HUDEP-2 (cell line): ENCODE data around the gene PIAS4.
A peak's percentile ranks its signal among the peaks of the same experiment; 100 is the strongest.
"Not testable (repeated sequence)": the region's sequence is repeated elsewhere in the genome, so short reads cannot be mapped to it uniquely, and the experiment has no call there.

Experiments used
- DNase-seq, 76 experiments: peaks; one replicate each; lab custom pipeline; 2025; ENCODE audit not compliant: unreplicated experiment in 76 of 76; lab: John Stamatoyannopoulos, UW

Gene PIAS4

DNA sequence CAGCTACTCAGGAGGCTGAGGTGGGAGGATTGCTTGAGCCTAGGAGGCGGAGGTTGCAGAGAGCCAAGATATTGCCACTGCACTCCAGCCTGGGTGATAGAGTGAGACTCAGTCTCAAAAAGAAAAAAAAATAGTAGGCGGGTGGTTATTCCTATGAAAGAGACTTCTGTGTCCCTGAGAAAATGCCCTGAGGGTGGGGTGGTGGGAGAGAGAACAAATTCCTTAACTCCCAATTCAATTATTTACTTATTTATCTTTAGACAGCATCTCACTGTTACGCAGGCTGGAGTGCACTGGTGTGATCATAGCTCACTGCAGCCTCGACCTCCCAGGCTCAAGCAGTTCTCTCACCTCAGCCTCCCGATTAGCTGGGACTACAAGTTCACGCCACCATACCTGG, 11.9 kb upstream of the PIAS4 start:
- no peak for DNase-seq

DNA sequence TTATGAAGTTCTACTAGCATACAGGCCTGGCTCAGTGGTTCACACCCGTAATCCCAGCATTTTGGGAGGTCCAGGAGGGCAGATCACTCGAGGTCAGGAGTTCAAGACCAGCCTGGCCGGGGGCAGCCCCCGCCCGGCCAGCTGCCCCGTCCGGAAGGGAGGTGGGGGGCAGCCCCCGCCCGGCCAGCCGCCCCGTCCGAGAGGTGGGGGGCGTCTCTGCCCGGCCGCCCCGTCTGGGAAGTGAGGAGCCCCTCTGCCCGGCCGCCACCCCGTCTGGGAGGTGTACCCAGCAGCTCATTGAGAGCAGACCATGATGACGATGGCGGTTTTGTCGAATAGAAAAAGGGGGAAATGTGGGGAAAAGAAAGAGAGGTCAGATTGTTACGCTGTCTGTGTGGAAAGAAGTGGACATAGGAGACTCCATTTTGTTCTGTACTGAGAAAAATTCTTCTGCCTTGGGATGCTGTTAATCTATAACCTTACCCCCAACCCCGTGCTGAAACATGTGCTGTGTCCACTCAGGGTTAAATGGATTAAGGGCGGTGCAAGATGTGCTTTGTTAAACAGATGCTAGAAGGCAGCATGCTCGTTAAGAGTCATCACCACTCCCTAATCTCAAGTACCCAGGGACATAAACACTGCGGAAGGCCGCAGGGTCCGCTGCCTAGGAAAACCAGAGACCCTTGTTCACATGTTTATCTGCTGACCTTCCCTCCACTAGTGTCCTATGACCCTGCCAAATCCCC, 8.7 kb upstream of the PIAS4 start:
- not testable (repeated sequence) for DNase-seq

DNA sequence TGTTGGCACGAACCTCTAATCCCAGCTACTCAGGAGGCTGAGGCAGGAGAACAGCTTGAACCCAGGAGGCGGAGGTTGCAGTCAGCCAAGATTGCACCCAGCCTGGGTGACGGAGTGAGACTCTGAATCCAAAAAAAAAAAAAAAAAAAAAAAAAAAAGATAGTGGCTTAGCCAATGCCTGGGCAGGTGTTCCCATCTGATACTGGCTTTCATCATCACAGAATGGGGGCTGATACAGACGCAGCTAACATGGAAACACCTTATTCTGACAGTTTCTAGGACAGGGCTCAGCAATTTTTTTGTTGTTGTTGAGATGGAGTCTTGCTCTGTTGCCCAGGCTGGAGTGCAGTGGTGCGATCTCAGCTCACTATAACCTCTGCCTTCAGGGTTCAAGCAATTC, 6.7 kb upstream of the PIAS4 start:
- DNase-seq: not testable (repeated sequence)

DNA sequence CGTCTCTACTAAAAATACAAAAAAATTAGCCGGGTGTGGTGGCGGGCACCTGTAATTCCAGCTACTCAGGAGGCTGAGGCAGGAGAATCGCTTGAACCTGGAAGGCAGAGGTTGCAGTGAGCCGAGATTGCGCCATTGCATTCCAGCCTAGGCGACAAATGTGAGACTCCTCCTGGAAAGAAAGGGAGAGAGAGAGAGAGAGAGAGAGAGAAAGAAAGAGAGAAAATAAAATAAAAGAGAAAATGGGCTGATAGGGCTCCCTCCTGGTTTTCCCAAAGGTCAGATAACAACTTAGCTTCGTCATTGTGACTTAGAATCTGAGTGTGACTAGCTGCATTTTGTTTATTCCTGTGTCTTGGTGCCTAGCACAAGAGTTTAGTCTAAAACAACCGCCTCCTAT, 2.1 kb upstream of the PIAS4 start:
- DNase-seq: not testable (repeated sequence)

DNA sequence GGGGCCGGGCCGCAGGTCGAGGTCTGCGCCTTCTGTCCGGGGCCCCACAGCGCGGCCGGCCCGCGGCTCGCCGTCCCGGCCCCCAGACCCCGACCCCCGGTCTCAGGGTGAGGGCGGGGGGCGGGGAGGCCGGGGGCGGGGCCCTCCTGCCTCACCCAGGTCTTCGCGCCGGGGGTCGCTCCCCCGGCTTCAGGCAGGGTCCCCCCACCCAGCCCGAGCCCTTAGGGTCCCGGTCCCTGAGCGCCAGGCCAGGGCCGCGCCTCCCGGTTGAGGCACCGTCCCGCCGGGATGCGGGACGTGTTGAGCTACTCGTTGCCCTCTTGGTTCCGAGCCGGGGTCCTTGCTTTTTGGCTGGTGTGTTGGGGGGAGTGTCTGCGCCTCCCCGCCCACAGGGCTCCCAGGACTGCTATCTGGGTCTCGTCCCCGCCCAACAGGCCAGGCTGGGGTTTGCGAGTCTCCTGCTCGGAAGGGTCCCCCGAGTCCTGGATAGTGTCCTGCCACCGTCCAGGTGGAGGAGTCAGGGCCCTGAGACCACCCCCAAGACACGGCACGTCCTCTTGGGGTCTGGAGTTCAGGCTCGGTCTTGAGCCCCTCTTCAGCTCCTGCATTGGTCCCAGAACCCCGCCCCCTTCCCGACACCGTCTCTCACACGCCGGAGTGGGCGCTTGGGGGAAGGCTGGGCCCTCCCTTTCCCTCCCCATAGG, 452 bp downstream of the PIAS4 start:
- DNase-seq: peak in 38 of 76 experiments; percentile 7 to 55 (median 36)

DNA sequence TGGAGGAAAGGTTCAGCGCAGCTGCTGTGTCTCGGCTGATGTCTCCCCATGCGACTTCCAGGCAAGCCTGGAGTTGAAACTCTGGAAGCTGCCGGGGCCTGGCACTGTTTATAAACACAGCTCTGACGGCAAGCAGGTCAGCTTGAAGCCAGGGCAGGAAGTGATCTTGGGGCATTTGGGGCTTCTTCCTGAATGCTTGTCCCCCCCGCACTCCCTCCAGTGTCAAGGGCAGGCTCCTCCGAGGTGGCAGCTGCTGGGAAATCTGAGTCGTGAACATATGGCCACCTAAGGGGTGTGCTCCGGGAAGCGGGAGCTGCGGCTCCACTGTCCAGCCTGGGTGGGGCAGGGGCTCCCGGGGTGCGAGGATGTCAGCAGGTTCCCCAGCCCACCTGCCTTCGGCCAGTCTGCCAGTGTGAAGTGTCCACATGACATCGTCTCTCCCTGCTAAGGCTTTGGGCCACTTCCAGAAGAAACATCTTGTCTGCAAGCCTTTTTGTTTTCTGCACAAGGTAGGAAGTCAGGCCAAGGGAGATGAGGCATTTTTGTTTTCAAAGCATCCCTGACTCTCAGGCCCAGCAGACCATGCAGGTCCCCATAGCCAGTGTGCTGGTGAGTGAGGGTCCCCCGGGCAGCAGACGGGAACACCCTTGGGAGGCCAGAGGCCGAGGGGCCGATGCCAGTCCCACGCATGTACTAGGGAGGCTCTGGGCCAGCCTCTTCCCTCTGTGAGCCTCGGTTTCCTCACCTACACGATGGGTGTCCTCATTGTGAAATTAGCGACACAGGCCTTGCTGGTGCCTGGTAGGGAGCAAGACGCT, 2.7 kb downstream of the PIAS4 start:
- no peak for DNase-seq

DNA sequence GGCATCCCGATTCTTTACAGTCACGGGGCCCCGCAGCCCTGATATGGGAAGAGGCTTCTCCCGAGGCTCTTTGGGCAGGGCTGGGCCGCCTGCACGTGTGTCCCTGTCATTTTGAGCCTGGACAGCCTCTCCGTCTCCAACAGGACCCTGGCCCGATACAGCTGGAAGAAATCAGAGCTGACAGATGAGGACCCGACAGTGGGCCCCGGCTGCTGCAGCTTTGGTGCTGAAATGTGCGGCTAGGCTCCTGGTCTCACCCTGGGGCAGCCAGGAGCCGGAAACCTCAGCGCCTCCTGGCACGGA, 3.2 kb downstream of the PIAS4 start:
- DNase-seq: no peak

DNA sequence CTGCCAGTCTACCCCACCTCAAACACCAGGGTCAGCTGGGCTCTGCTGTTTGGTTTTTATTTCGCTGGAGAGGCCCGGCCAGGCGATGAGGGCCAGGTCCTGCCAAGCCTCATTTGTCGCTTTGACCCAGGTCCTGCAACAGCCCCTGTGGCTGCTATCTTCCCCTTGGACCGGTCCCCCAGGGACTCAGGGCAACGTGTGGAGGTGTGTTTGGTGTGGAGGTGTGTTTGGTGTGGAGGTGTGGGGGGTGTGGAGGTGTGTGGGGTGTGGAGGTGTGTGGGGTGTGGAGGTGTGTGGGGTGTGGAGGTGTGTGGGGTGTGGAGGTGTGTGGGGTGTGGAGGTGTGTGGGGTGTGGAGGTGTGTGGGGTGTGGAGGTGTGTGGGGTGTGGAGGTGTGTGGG, 3.9 kb downstream of the PIAS4 start:
- DNase-seq: not testable (repeated sequence)

DNA sequence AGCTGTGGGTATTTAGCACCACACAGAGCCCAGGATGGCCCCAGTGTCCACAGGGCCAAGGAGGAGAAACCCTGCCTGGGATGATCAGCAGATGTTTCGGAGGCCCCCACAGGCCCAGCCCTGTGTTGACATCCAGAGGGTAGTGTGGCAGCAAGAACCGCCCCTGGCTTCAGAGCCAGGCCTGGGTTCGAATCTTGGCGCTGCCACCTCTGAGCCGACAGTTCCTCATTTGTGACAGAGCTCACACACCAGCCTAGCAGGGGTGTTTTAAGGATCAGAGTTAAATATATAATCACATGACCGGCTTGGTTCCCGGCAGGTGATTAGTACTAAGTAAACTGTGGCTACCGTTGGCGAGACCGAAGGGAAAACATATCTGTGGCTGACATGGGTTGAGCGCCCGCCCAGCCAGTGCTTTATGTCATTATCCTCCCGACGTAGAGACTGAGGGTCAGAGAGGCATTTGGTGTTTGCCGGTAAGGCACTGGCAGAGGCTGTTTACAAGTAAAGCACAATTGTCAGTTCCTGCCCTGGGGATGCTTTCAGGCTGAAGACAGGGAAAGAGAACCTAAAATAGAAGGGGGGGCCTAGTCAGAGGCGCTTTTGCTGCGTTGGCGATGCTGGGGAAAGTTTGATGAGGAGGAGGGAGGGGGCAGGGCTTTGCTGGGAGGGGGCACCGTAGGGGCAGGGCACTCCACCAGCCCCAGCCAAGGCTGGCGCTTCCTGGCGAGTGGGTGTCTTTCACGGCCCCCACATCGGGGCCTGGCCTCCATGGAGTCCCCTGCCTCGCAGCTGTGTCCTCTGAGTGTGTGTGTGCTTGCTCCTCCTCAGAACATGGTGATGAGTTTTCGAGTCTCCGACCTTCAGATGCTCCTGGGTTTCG, 4.8 kb downstream of the PIAS4 start:
- DNase-seq: no peak

DNA sequence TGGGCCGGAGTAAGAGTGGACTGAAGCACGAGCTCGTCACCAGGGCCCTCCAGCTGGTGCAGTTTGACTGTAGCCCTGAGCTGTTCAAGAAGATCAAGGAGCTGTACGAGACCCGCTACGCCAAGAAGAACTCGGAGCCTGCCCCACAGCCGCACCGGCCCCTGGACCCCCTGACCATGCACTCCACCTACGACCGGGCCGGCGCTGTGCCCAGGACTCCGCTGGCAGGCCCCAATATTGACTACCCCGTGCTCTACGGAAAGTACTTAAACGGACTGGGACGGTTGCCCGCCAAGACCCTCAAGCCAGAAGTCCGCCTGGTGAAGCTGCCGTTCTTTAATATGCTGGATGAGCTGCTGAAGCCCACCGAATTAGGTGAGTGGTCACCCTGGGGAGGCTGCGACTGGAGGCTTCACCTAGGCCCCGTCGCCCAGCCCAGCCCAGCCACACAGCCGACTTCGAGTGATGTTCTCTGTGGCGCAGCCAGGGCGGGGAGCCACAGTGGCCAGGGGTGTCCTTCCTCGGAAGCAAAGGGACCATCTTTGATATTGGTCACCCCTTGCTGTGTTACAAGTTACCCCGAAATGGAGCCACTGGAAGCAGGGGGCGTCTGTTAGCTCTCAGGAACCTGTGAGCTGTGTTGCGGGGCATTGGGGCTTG, 5.6 kb downstream of the PIAS4 start:
- no peak for DNase-seq

DNA sequence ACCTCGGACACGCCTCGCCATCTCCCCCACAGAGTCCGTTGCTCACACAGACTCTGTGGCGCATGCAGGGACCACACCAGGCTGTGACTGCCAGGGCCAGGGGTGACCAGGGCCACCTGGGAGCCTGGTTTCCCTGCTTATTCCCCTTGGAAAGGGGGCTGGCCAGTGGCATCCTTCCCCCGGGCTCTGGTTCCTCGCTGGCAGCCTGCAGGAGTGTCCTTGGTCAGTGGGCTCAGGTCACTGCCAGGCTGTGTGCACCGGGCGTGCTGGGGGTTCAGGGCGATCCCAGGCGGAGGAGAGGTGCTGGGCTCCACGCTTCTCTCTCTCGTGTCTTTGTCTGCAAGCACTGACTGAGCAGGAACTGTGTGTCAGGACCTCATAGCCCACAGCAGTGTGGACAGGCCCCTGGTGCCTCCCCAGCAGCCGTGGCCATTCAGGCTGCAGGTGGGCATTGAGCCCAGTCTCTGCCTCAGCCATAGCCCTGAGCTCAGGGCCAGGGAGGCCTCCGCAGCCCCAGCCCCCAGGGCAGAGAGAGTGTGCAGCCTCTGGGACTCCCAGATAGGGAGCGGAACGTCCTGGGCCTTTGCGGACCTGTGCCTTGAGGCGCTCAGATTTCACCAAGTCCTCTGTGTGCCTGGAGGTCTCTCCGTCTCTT, 6.5 kb downstream of the PIAS4 start:
- no peak for DNase-seq

DNA sequence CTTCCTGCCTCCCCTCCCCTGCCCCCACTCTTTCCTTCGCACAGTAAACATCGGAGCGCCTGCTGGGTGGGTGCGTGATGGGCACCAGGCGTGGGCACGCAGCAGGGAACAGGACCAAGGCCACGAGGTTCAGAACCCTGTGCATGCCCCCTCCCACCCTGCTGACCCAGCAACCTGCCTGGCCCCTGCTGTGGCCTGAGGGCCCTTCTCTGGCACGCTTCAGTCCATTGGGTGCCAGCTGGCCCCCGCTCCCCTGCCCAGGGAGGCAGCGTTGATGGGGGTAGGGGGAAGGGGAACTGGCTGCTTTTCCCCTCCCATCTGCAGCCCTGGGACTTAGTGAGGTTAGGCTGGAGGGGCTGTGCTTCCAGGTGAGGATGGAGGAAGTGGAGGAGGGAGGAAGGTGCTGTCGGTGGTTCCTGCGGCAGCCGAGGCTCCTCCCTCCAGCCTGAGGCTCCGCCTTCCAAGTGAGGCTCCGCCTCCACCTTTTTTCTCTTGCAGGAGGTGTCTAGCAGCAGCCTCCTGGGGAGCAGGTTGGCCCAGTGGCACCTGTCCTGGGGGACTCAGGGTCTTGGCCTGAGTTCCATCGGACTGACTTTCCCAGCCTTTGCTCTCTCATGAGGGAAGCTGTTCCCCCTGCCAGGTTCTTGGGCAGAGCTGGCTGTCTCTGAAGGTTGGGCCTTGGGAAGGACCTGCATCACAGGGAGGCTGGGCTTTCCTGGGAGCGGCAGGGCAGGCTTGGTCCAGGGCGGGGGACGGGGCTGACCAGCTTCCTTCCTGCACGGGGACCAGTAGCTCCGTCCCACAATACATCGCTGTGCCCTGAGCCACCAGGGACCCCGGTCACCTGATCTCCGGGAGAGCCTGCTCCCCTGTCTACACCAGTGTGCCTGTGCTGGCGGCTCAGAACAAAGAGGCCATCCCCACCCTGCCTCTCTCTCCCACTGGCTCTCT, 7.3 kb downstream of the PIAS4 start:
- DNase-seq: peak in 9 of 76 experiments; percentile 3 to 33 (median 16)

DNA sequence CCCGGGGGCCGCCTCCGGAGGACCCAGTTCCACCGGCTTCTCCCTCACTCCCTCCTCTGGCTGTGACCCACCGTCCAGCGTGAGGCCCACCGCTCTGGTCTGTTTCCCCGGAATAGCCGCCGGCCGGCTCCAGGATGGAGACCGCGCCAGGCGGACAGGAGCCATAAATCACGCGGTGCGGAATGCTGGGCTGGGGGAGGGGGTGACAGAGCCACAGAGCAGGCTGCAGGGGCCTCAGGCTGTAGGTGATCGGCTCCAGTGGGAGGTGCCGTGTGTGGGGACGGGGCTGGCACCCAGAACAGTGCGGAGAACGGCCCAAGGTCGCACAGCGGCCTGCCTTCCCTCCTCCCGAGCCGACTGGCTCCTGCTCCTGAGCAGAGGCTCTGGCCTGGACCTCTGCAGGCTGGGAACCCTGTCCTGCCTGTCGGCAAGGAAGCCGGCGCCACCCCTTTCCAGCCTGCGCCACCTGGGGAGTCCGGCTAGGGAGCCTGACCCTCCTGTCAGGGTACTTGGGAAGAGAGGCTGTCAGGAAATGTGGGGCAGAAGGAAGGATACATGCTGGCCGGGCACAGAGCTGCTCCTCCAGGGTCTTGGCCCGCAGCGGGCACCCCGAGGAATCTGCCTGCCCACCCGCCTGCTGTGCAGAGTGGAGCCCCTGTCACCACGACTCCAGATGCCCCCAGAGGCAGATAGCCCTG, 8.3 kb downstream of the PIAS4 start:
- no peak for DNase-seq

DNA sequence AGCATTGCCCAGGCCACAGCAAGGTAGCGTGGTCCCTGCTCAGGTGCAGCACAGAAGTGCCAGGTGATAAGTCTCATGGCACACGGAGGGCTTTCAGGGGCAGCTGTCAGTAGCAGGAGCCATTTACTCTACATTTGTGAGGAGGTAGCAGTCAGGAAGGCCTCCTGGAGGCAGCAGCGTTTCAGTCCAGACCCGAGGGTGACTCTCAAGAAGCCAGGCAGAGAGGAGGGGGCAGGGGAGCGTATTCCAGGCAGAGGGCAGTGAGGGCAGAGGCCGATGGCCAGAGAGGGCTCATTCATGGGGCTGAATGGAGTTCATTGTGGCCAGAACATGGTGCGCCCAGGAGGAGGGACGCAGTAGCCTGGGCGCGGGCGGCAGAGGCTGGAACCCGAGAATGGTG, 8.9 kb downstream of the PIAS4 start:
- no peak for DNase-seq

DNA sequence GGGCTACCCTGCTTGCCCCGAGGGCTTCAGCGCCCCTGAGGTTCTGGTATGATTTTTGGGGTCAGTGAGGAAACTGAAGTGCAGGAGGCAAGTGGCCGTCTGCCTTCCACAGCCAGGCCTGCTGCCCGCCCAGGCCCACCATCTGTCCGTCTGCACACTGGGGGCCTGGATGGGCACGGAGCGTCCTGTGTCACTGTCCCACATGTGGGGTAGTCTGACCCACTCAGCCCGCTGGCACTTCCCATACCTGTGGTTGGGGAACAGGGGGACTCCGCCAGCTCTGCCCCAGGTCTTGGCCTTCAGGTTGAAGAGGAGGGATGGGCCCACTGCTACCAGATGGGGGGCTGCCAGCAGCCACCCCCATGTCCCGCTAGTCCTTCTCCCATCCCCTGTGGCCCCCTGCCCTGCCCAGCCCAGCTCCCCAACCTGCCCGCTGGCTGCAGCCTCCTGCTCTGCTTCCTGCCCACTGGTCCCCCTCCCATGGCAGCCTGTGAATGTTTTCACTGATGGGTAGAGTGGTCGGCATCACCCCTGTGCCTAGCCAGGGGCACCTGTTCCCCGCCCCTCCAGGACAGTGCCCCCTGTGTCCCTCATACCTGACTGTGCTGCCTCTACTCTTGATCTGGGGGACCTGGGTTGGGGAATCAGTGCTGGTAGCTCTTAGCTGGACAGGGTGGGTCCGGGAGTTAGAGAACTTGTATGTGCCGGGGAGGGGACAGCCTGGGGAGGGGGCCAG, 9.5 kb downstream of the PIAS4 start:
- DNase-seq: no peak

DNA sequence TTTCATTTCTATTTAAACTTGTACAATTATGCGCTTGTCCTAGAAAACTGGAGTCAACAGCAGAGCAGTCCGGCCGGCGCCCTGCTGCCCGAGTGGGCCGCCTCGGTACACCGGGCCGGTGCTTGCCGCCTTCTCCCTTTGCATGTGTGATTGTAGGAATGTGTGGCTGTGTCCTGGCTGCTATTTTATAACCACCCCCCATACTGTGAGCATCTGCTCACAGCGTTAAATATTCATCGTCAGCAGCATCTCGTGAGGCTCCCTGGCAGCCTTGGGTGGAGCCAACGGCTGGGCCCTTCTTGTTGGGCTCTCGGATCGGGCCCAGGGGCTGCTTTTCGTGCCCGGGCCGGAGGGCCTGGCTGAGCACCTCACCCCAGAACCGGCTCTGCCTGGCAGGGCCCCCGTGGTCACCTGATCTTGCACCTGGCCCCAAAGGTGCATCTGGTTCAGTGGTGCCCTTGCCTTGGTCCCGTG, 10.6 kb downstream of the PIAS4 start:
- DNase-seq: no peak
